ENCODE data around the gene NUDT4.

DNA sequence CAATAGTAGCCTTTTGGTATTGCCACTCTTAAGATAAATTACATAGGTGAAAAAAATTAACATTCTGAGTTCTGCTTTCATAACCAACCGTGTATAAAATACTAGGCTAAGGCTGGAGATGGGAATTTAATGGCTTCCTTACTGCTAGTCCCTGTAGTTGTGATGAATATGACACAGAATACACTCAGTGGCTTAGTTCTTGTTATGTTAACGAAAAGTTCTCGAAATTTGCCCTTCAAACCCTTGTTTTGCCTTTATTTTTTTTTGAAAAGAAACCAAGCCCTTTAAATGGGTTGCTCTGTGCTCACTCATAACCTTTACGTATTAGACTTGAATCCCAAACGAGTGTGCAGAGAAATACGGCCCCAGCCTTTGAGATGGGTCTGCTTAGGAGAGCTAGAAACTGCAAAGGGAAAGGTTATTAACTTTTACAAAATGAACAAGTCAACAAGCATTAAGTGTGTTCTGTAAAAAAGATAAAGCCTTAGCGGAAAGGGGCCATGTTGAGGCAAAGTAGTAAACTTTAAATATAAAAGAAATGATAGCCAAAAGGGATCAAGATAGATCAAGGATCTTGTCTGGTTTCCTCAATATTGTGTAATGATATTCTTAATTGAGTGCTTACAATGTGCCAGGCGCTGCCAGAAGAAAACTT lies 1.7 kb downstream of the NUDT4 start:
- TF ChIP-seq, protein P1, sequence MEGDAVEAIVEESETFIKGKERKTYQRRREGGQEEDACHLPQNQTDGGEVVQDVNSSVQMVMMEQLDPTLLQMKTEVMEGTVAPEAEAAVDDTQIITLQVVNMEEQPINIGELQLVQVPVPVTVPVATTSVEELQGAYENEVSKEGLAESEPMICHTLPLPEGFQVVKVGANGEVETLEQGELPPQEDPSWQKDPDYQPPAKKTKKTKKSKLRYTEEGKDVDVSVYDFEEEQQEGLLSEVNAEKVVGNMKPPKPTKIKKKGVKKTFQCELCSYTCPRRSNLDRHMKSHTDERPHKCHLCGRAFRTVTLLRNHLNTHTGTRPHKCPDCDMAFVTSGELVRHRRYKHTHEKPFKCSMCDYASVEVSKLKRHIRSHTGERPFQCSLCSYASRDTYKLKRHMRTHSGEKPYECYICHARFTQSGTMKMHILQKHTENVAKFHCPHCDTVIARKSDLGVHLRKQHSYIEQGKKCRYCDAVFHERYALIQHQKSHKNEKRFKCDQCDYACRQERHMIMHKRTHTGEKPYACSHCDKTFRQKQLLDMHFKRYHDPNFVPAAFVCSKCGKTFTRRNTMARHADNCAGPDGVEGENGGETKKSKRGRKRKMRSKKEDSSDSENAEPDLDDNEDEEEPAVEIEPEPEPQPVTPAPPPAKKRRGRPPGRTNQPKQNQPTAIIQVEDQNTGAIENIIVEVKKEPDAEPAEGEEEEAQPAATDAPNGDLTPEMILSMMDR (IDR thresholded peaks at IDR 0.05; ENCODE audit: insufficient read depth, low read length): no peak
- no peak for TF ChIP-seq POLR2AphosphoS5 (IDR thresholded peaks at IDR 0.05; ENCODE audit: low read depth)
